Activated T-cell treated with anti-CD3 and anti-CD28 coated beads for 1 hour (primary cell): Measurements from ENCODE around the gene GSAP.

Experiments
- DNase-seq: peaks from one replicate; pipeline ENCODE4 v3.0.0-alpha.2; 2020; ENCODE audit warnings: low read depth

The GSAP gene

GRCh38 chr7:77409005-77409738 lies 7.0 kb downstream of the GSAP start:
- DNase-seq, result no peak

- DNase-seq, result no peak
Measured at GRCh38 chr7:77407906-77408305, 8.2 kb downstream of the GSAP start.

- DNase-seq, result no peak
Measured at GRCh38 chr7:77406421-77406820, 9.7 kb downstream of the GSAP start.

- no peak for DNase-seq
Measured at GRCh38 chr7:77404641-77405040, 11.5 kb downstream of the GSAP start.

GRCh38 chr7:77403957-77404356 lies 12.2 kb downstream of the GSAP start:
- DNase-seq, result no peak

DNA sequence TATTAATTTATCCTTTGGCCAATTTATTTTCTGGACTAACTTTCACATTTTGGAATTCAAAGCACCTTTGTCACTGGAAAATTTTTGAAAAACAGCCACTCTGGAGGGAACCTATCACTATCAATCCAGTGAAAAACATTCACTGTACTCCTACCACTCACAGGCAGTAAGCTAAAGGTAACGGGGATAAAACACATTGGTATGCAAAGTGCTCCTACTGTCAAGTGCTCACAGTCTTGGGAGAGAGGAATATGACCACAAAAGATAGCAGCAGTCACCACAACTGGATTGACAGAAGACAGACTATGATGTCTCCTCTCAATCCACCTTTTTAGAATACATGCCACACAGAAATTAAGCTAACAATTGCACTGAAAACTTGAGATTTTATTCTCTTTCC lies 13.3 kb downstream of the GSAP start:
- no peak for DNase-seq

- no peak for DNase-seq
Measured at GRCh38 chr7:77401002-77401401, 15.1 kb downstream of the GSAP start.

GRCh38 chr7:77399816-77400215 lies 16.3 kb downstream of the GSAP start:
- DNase-seq, result no peak

DNA sequence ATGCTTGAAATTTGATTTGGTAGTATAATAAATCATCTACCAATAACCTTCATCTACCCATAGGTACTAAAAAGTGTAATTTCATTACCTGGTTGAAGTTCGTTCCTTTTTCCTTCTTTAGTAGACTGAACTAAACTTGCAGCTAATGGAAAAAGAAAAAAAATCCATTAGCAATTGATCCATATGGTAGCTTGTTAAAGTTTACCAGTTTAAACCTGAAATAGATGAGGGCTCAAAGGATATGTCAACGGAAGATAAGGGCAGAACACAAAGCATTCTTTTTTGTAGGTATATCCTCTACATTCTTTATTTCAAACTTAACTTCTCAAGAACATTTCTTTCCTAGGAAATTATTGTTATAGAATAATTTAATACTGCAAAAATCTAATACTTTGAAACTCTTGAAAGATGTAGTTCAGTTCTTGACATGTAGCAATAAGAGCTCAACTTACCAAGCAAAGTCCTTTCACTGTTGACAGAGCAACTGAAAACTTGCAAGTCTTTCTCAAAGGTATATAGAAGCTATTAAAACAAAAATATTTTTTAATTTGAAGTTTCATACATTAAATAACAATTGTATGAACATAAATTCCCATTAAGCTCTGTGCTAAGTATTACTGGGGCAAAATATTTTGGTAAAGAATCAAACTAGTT lies 19.1 kb downstream of the GSAP start:
- DNase-seq, result no peak

GRCh38 chr7:77395626-77396025 lies 20.5 kb downstream of the GSAP start:
- no peak for DNase-seq

GRCh38 chr7:77393954-77394353 lies 22.2 kb downstream of the GSAP start:
- no peak for DNase-seq

DNA sequence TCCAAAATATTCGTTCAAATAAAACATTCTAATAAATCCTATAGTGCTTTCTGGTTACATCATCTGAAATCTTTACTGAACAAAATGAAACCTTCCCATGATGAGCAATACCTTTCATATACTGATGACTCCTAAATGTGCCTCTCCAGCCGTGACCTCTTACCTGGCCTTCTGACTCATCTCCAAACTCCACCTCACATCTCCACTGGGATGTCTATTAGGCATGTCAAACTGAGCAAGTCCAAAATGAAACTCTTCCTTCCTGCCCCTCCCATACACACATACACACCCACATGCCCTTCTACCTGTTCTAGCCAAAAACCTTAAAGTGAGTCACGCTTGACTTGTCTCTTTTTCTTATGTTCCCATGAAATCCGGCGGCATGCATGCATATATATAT lies 22.9 kb downstream of the GSAP start:
- no peak for DNase-seq

- no peak for DNase-seq
Measured at GRCh38 chr7:77391230-77391629, 24.9 kb downstream of the GSAP start.

GRCh38 chr7:77388055-77388641 lies 28.0 kb downstream of the GSAP start:
- DNase-seq, result no peak

DNA sequence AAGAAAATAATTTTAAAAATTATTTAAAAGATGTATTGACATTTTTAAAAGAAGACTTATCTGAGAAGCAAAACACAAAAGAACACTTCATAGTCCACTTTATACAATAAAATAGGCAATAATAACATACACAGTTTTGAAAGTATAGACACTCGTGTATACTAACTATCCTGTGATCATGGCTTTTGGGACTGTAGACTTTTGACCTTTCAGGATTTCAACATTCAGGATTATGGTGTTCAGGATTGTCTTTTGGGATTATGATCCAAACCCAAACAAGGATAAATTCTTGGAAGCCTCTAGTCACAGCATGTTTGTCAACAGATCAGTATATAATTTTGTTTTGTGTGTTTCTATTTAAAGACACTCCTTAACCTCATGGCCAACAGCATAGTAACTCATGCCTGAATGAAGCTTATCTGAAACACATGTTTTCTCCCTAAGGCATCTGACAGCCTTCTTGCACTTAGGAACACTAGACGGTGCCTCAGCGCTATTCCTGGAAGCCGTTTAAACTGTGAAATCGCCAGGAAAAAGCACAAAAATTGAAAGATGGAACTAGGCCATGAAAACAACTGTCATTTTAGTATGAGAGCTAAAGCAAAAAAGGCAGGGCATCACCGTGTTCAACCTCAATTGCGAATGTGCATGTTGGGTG lies 29.9 kb downstream of the GSAP start:
- DNase-seq, result no peak

- no peak for DNase-seq
Measured at GRCh38 chr7:77383333-77383740, 32.8 kb downstream of the GSAP start.

GRCh38 chr7:77382532-77382931 lies 33.6 kb downstream of the GSAP start:
- DNase-seq, result no peak

- no peak for DNase-seq
Measured at GRCh38 chr7:77378584-77378983, 37.6 kb downstream of the GSAP start.

- no peak for DNase-seq
Measured at GRCh38 chr7:77370606-77371005, 45.5 kb downstream of the GSAP start.

DNA sequence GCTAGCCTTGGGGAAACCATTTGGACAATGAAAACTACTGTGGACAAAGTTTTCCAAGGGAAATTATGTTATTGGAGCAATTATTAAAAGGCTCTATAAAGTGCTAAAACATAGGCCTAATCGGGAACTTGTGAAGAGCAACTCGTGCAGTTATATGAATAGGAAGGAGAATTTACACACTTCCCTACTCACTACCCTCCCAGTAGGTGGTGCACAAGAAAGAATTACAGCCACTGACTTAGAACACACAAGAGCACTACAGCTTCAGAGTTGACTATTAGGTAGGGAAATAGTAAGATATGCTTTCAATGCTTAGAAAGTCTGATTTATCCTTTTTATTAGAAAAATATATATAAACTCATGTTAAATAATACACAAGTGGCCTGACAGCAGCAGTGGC lies 47.2 kb downstream of the GSAP start:
- no peak for DNase-seq

- no peak for DNase-seq
Measured at GRCh38 chr7:77367976-77368375, 48.2 kb downstream of the GSAP start.

DNA sequence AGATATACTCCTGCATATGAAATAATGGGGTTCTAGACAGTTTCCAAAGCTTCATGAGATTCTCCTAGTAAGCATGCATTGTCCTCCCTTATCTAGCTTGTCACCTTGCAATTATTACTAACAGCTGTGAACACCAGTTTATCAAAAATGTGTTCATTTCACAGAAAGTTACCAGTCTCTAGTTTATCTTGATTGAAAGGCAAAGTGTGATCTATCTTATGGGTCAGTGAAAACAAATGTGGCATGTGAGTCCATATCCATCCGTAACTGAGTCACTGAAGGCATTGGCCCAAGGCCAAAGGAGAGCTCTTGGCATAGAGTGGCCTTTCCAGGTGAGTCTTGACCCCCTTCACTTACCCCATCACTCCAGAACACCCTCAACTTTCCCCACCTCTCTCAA lies 53.2 kb downstream of the GSAP start:
- no peak for DNase-seq

GRCh38 chr7:77360969-77361368 lies 55.2 kb downstream of the GSAP start:
- DNase-seq, result no peak
